Hematopoietic multipotent progenitor cell treated with erythropoietin and hydrocortisone succinate and interleukin-3 and kit ligand, for 17 days (in vitro differentiated cells): Measurements from ENCODE around the gene ESR2.
"Not testable (repeated sequence)": the region's sequence is repeated elsewhere in the genome, so short reads cannot be mapped to it uniquely, and the experiment has no call there.

Experiments
- DNase-seq: peaks from one replicate; pipeline ENCODE4 v3.0.0-alpha.2; 2015; ENCODE audit warnings: low spot score

Gene ESR2

GRCh38 chr14:64037869-64038745, 256.1 kb downstream of the ESR2 start:
- DNase-seq, result not testable (repeated sequence)

GRCh38 chr14:64035143-64035542, 259.0 kb downstream of the ESR2 start:
- no peak for DNase-seq
